Measurements from ENCODE around the gene ARHGAP15.

Gene ARHGAP15

DNA sequence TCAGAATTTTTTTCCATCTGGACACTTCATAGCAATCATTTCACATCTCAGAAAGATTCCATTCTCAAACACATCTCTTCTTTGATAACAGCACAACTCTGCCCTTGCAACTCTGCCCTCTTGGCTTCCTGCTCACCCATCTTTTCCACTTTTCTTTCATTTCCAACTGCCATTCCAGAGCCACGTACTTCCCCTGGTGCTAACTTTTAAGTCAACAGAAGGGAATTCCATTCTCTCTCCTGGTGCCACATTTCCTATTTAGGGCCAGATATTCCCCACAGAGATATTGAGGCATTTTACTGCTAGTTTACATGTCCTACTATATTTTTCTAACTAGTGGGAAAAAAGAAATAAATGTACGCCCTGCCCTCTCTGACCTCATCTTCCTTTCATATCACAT, 590.2 kb downstream of the ARHGAP15 start:
- peak; percentile 7 for DNase-seq (ENCODE audit: low read depth)

DNA sequence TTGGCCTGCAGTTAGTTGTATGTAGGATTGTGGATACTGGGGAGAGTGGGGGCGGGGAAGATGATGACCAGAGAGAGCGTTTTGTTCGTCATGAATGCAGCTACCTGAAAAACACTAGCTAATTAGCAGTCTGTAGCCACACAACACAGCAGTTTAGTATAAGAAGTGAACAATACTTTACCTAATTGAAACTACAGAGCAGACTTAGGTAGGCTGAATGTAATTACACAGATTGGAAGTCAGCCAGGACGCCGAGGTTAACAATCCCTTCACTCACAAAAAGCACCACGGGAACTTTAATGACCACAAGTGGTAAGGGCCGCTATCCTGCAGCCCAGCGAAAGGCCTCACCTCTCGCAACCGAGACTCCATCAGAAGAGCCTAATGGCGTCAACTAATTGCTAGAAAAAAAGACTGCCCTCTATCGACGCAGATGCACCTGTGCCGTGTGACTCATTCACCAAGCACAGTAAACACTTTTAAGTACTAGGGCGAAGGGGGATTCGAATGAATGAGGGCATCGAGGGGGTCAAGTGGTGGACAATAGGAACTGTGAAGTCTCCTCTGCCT, 591.0 kb downstream of the ARHGAP15 start:
- DNase-seq (ENCODE audit: low read depth): no peak

GRCh38 chr2:143725400-143725799, 596.2 kb downstream of the ARHGAP15 start:
- no peak for DNase-seq (ENCODE audit: low read depth)

GRCh38 chr2:143726151-143726845, 597.1 kb downstream of the ARHGAP15 start:
- no peak for DNase-seq (ENCODE audit: low read depth)

GRCh38 chr2:143728498-143728897, 599.3 kb downstream of the ARHGAP15 start:
- no peak for DNase-seq (ENCODE audit: low read depth)

- DNase-seq (ENCODE audit: low read depth): no peak
These were observed 600.1 kb downstream of the ARHGAP15 start for GRCh38 chr2:143729296-143729814.

DNA sequence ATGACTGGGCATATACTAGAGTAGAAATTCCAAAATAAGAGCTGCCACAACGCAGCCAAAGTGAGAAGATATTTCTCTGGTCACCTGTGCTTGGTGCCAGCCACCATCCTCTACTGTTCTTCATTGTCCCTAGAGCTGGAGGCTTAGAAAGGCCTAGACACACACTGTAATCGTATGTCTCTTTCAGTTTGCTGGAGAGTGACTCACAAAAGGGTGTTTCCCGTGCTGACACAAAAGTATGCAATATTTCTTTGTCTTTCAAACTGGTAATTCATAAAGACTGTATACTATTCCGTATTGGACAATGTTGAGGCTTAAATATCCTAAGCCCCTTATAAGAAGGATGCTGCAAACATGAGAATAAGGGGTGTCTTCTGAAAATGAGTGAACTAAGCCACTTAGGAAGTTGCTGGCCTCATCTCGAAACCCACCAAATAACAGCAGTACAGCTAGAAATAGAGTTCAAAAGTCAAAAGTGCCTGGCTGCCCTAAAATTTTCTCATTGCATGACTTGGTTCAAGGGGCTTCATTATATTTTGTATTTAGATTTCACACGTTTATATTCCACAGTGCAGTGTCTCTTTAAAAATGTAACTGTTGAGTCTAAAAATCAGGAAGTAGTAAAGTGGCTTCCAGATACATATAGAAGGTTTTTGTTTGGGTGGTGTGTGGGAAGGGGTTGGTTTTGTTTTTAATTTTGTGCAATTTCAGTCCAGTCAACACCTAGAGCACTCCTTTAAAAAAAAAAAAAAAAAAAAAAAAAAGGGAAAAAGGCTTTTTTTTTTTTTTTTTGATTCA, 601.1 kb downstream of the ARHGAP15 start:
- peak; percentile 49 for DNase-seq (ENCODE audit: low read depth)

DNA sequence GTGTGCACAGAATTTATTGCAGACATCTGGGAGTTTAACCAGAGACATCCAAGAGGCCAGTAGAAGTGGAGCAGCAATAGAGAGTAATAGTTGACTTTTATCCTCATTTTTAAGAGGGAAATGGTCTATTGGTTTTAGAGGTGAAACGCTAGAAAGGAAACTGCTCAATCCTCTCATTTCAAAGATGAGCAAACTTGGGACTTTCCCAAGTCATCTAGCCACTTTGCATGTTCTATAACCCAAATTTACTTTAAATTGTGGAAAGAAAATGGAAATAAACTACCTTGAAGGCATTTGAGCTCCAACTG, 601.7 kb downstream of the ARHGAP15 start:
- peak; percentile 13 for DNase-seq (ENCODE audit: low read depth)

DNA sequence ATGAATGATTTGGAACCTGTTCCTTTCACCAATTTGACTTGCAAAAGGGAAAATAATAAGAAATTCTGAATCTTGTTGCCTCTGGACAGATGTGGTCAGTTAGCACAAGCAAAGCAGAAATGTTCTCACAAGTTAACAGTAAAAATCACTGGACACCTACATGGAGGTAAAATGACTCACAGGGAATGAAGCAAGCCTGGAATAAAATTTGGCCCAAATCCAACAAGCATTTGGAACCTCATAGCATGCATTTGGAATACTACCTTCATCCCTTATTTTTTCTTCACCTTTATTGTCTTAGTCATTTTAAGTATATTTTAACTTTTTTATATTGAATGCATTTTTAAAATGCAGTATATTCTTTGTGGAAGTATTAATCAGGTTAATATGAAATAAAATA, 602.9 kb downstream of the ARHGAP15 start:
- peak; percentile 23 for DNase-seq (ENCODE audit: low read depth)

GRCh38 chr2:143732871-143733270, 603.7 kb downstream of the ARHGAP15 start:
- no peak for DNase-seq (ENCODE audit: low read depth)

DNA sequence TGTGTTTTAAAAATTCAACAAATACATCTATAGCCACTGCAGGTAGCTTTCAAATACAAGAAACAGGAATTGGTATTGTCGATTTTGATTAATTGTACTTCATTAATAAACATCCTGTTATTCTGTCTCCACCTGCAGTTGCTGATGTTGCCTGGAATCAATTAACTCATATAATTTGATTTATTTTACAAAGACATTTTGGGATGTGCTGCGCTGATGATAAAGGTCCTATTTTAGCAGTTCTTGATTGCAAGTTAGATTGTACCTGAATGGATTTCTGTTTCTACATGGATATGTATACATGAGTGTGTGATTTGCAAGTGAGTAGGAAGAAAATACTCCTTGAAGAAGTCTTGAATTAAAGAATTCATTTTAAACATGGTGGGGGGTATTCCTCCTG, 605.3 kb downstream of the ARHGAP15 start:
- no peak for DNase-seq (ENCODE audit: low read depth)

- no peak for DNase-seq (ENCODE audit: low read depth)
These were observed 607.7 kb downstream of the ARHGAP15 start for GRCh38 chr2:143736904-143737303.

DNA sequence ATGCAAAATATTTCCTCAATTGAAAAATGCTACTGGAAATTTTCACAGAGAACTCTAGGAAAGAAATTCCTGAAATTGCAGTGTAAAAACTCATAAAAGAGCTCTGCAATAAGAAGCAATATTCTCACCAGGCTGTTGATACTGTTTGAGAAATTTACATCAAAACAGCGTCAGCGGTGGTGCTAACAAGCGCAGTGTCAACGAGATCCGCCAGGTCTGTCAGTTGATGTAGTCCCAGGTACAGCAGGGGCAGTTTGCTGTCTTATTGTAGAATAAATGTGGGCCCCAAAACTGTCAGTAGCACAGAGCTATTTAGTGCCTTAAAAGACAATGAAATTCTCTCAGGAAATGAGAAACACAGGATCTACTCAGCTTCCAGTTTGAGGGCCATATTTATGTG, 611.2 kb downstream of the ARHGAP15 start:
- DNase-seq (ENCODE audit: low read depth): no peak

DNA sequence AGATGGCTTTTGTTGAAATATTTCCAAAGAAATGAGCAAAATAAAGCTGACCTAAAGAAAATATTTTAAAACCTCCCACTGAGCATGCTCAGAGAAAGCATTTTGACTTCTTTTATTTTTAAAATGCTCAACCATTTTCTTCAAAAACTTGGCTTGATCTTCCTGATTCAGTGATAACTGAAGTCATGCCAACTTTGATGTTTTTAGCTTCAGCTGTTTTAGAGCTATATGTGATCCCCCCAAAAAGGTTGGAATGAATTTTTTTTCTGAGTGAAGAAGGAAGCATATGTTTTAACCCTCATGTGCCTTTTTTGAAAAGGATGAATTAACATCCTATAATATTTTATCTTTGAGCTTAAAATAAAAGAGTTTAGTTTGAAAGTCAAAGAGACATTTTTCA, 612.0 kb downstream of the ARHGAP15 start:
- DNase-seq (ENCODE audit: low read depth): no peak

DNA sequence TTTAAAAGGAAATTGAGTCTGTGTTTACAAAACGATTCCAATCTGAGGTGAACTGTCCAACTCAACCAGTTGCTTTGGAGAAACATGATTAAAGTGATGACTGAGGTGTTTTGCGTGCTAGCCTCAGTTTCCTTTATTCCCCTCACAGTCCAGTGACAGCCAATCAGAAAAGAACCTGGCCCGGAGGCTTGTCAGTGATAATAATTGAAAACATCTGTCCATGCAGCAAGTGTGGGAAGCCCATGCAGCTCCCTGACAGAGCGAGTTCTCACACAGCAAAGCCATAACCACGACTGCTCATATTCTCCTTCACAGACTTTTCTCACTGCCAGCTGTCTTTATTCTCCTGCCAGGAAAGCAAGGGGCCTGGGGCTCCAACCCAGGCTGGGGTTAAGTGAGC, 613.4 kb downstream of the ARHGAP15 start:
- no peak for DNase-seq (ENCODE audit: low read depth)

- no peak for DNase-seq (ENCODE audit: low read depth)
These were observed 614.9 kb downstream of the ARHGAP15 start for GRCh38 chr2:143744114-143744513.

DNA sequence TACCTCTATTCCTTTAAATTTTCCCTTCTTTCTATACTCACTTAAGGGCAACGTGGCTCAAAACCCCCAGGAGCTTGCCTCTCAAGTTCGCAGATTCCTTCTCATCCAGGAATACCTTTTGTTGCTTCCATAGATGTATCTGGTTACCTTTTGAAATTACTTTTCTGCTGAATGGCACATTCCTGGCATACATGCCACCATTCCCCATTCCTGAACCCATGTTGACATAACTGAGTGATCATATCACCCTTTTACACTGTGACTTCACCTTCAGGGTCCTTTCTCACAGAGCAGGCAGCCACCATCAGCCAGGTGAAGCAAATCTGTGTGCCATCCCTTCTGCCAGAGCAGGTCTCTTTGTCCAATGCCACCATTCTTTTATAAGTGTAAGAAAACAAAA, 615.8 kb downstream of the ARHGAP15 start:
- DNase-seq (ENCODE audit: low read depth): no peak

- DNase-seq (ENCODE audit: low read depth): no peak
These were observed 625.5 kb downstream of the ARHGAP15 start for GRCh38 chr2:143754742-143755141.

DNA sequence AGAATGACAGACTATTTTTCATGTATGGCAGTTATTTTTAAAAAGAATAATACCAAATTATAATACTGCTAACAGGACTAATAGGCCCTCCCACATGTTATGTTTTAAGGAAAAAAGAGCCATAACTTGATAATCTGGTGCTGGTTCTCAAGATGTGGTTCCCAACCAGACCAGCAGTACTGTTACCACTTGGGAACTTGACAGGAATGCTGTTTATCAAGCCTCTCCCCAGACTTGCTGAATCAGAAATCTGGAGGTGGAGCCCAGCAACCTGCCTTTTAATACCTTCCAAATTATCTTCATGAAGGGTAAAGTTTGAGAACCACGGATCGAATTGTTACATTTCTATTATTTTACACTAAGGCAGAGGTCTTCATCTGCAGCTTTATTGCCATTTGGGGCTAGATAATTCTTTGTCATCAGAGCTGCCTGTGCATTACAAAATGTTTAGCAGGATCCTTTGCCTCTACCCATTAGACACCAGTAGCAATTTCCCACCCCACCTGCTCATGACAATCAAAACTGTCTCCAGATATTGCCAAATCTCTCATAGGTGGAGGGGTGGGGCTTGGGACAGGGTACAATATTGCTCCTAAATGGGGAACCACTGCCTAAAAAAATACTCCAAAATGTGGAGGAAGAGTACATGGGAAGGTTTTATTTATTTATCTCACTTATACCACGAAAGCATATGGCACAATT, 629.6 kb downstream of the ARHGAP15 start:
- DNase-seq (ENCODE audit: low read depth): no peak

DNA sequence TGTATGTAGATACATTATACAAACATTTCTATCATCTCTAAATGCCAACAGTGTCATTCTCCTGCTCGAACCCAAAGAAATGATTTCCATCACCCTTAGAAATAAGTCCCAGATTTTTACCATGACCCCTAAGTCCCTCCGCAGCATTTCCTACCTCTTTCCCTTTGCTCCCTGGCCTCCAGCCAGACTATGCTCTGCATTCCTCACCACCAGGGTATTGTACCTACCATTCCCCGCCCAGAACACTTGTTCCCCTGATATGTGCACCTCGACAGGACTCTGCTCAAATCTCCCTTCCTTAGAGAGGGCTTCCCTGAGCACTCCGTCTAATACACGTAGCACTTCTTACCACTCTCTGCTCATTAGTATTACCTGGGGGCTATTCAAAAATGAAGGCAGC, 630.2 kb downstream of the ARHGAP15 start:
- DNase-seq (ENCODE audit: low read depth): no peak

DNA sequence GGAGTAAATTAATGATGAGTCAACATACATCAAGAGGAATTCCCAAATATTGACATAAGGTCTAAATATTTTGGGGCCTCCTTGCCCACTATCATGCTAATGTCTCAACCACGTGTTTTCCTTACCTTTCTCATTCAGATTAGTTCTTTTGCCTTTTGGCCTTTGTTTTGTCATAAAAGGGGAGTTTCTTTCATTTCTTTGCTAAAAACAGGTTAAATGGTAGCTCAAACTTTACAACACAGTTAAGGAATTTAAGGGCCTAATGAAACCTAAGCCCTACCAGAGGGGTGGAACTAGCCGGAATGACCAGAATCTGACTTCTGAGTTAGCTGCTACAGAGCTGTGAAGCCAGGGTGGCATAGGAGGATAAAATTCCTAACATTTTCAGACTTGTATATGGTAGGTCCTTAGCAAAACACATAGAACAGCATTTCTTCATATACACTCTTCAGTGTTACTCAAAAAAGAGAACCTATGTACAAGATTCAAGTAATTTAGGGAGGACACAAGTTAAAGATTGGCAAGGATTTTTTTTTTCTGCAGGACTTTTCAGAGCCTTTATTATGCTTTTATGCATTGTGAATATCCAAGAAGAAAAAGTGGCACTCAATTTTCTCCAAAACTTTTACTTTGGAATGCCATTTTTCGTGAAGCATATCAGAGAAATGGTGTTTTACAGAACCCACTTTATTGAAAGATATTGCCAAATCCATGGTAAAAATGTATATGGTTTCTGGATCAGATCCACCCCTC, 633.1 kb downstream of the ARHGAP15 start:
- no peak for DNase-seq (ENCODE audit: low read depth)

GRCh38 chr2:143764261-143764660, 635.0 kb downstream of the ARHGAP15 start:
- no peak for DNase-seq (ENCODE audit: low read depth)

All from ELR (cell line).